B cell (primary cell): ENCODE results near the gene CCND3. TPM values are rescaled to one million over a fixed set of nuclear protein-coding genes. Genes with fewer than 3 reads are reported as not detected.

Experiments
- ATAC-seq: fragments of 200-7000 bp; cut with Tn5 transposase; one replicate; pipeline ENCODE4 v1.10.0; 2021; ENCODE audit warnings: low read depth, mild to moderate bottlenecking, moderate number of reproducible peaks, moderate library complexity
- CTCF ChIA-PET: fragments of 350-600 bp; sonication (Branson Sonifier 250); formaldehyde crosslinking; loops from one replicate; lab custom pipeline; 2021; ENCODE audit warnings: antibody characterized with exemption, inconsistent platforms; lab: Charles Lee
- POLR2A ChIA-PET: fragments of 350-600 bp; sonication (Branson Sonifier 250); formaldehyde crosslinking; loops from one replicate; lab custom pipeline; 2021; ENCODE audit warnings: antibody characterized with exemption; lab: Charles Lee
- DNase-seq: peaks from one replicate; pipeline ENCODE4 v3.0.0; 2013
- H2AFZ ChIP-seq: 2 replicates; pipeline ENCODE4 v1.6.1; 2012; ENCODE audit warnings: mild to moderate bottlenecking, low read depth, low read length; ENCODE audit not compliant: insufficient read depth, poor library complexity, severe bottlenecking
- H3K27ac ChIP-seq, 2 donors: 1 replicate in 1 of 2; 2 replicates in 1 of 2; pipeline ENCODE4 v1.5.1; 2012 to 2013; ENCODE audit warnings: low read length in 2 of 2, mild to moderate bottlenecking in 2 of 2, moderate library complexity in 1 of 2
- H3K27me3 ChIP-seq, 4 experiments: fragments of 200-600 bp in 1 of 4; sonication (generic) in 1 of 4; replicated peaks in 1 of 4; 1 replicate in 2 of 4; 2 replicates in 2 of 4; pipeline versions ENCODE4 v1.6.1 to v1.7.0; 2013 to 2016; ENCODE audit warnings: low read length in 3 of 4, mild to moderate bottlenecking in 2 of 4, mixed read lengths in 1 of 4, moderate library complexity in 1 of 4; ENCODE audit not compliant: insufficient read depth in 4 of 4, control insufficient read depth in 3 of 4; ENCODE audit errors: control extremely low read depth in 1 of 4
- H3K36me3 ChIP-seq, 2 experiments: replicated peaks in 1 of 2; 1 replicate in 1 of 2; 2 replicates in 1 of 2; pipeline versions ENCODE4 v1.6.1 to v1.7.1; 2013; ENCODE audit warnings: low read length in 1 of 2; ENCODE audit not compliant: insufficient read depth in 2 of 2, control insufficient read depth in 1 of 2; ENCODE audit errors: control extremely low read depth in 1 of 2, extremely low read depth in 1 of 2
- H3K4me1 ChIP-seq, 2 donors: fragments of 200-600 bp in 1 of 2; sonication (generic) in 1 of 2; 1 replicate in 1 of 2; 2 replicates in 1 of 2; pipeline versions ENCODE4 v1.5.1 to v1.6.1; 2013 to 2017; ENCODE audit warnings: low read length in 2 of 2; ENCODE audit not compliant: control insufficient read depth in 2 of 2, insufficient read depth in 2 of 2
- H3K4me2 ChIP-seq: replicated peaks from 2 replicates; pipeline ENCODE3; 2012; ENCODE audit warnings: mild to moderate bottlenecking, low read depth, low read length; ENCODE audit not compliant: poor library complexity, severe bottlenecking
- H3K4me3 ChIP-seq, 5 experiments: fragments of 200-600 bp in 1 of 5; sonication (generic) in 1 of 5; 1 replicate in 3 of 5; 2 replicates in 2 of 5; pipeline versions ENCODE4 v1.5.1 to v1.7.0; 2011 to 2016; ENCODE audit warnings: low read length in 4 of 5, mild to moderate bottlenecking in 4 of 5, low read depth in 2 of 5, control low read depth in 1 of 5, moderate library complexity in 1 of 5; ENCODE audit not compliant: insufficient read depth in 1 of 5; ENCODE audit errors: control extremely low read depth in 1 of 5, extremely low read depth in 1 of 5
- H3K79me2 ChIP-seq: fragments of 200-600 bp; sonication (generic); one replicate; pipeline ENCODE4 v1.6.0; 2016; ENCODE audit warnings: low read length; ENCODE audit not compliant: control insufficient read depth, insufficient read depth
- H3K9ac ChIP-seq: fragments of 200-600 bp; sonication (generic); 2 replicates; pipeline ENCODE4 v1.6.1; 2017; ENCODE audit warnings: mild to moderate bottlenecking, low read length, moderate library complexity
- H3K9me3 ChIP-seq, 3 donors: one replicate each; pipeline versions ENCODE4 v1.6.1 to v1.7.1; 2013; ENCODE audit warnings: low read length in 2 of 3; ENCODE audit not compliant: control insufficient read depth in 2 of 3, insufficient read depth in 1 of 3; ENCODE audit errors: control extremely low read depth in 1 of 3
- H4K20me1 ChIP-seq: 2 replicates; pipeline ENCODE4 v1.6.0; 2012; ENCODE audit warnings: mild to moderate bottlenecking, low read length; ENCODE audit not compliant: insufficient read depth, control insufficient read depth, poor library complexity, severe bottlenecking
- H3K27ac Mint-ChIP-seq: one replicate; pipeline ENCODE4 v1.8.0; 2021; ENCODE audit warnings: mixed read lengths
- H3K27me3 Mint-ChIP-seq: one replicate; pipeline ENCODE4 v1.8.0; 2021; ENCODE audit warnings: mixed read lengths
- H3K4me1 Mint-ChIP-seq: one replicate; pipeline ENCODE4 v1.8.0; 2021; ENCODE audit warnings: mixed read lengths
- H3K4me3 Mint-ChIP-seq: one replicate; pipeline ENCODE4 v1.8.0; 2021; ENCODE audit warnings: mixed read lengths
- H3K9me3 Mint-ChIP-seq: one replicate; pipeline ENCODE4 v1.8.0; 2022; ENCODE audit warnings: mixed read lengths; ENCODE audit not compliant: insufficient read depth
- EZH2 ChIP-seq: IDR thresholded peaks from 2 replicates; pipeline ENCODE4 v1.6.1; 2012; ENCODE audit warnings: borderline replicate concordance, low read depth, mild to moderate bottlenecking, moderate library complexity, low read length; ENCODE audit not compliant: insufficient read depth, poor library complexity, severe bottlenecking
- WGBS: methylation state at CpG from one replicate; pipeline ENCODE4 v1.1.5; 2013; ENCODE audit warnings: missing lambda C conversion rate; ENCODE audit not compliant: insufficient coverage; 5-methylcytosine and 5-hydroxymethylcytosine counted together
- intact Hi-C: fragments of 100-400 bp; cut with micrococcal nuclease; formaldehyde crosslinking; loops from one replicate; pipeline ENCODE4 v1.10.0; 2022
- polyA plus RNA-seq: library from polyadenylated mRNA; depleted of rRNA; stranded (reverse); fragments of >200 nt; gene quantifications from 2 replicates; pipeline ENCODE4 v1.2.3, GENCODE V29; 2012
- total RNA-seq, 2 donors: library from RNA; stranded (reverse); fragments of 120-200 nt in 1 of 2; gene quantifications; 1 replicate in 1 of 2; 2 replicates in 1 of 2; pipeline versions ENCODE4 v1.2.3 to v1.2.4, GENCODE V29; 2013 to 2022
- TF ChIP-seq, protein P1 (sequence below): fragments of 200-600 bp; IDR thresholded peaks from one replicate; pipeline ENCODE4 v1.8.0; 2022; ENCODE audit warnings: antibody characterized with exemption, mild to moderate bottlenecking

Gene CCND3
- total and polyA plus RNA-seq, 2 donors (not counting 1 experiment from before 2014, with no cell fraction given), result 136 to 298 TPM

DNA sequence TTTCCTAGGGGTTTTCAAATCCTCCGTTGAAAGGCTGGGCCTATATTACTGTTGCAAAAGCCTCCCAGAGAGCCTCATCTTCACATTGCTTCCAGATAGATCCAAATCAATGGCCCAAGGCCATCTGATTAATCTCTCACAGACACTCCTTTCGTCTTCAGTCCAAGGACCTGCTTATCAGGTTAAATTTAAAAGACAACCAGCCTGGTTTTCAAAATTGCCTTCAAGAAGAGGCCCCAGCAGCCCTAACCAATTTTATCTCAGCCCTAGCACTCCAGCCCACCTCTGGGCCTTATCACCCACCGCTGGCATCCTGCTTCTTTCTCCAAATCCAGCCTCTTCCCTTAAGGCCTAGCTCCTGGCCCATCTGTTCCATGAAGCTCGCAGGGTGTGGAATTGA lies 15.5 kb upstream of the CCND3 start:
- Mint-ChIP-seq H3K27me3 (no peaks in the 10 kb centered on the region), H3K27ac (no peak overlapping the region), H3K4me1 (peaks cover 30% of the 10 kb centered on the region), H3K9me3 (no peaks in the 10 kb centered on the region), H3K4me3 (no peak overlapping the region)
- intact Hi-C loops, result no loop called here
- Histone ChIP-seq H3K27ac (no peak overlapping the region), H3K9me3 (no peaks in the 10 kb centered on the region), H3K36me3 (peaks cover 3 to 23% of the 10 kb centered on the region in 2 experiments), H3K27me3 (no peaks in the 10 kb centered on the region), H3K4me3 (no peak overlapping the region), H4K20me1 (peaks cover 96% of the 10 kb centered on the region), H3K9ac (no peak overlapping the region), H3K4me1 (no peaks in the 10 kb centered on the region), H3K4me2 (no peak overlapping the region), H3K79me2 (peaks cover 95% of the 10 kb centered on the region), H2AFZ (no peak overlapping the region)
- WGBS, result 100% methylated on average over 2 of the region's 4 CpGs
- POLR2A ChIA-PET, result no interaction called here
- CTCF ChIA-PET, result no interaction called here
- ATAC-seq (no peak), DNase-seq (no peak)
- TF ChIP-seq, protein P1, sequence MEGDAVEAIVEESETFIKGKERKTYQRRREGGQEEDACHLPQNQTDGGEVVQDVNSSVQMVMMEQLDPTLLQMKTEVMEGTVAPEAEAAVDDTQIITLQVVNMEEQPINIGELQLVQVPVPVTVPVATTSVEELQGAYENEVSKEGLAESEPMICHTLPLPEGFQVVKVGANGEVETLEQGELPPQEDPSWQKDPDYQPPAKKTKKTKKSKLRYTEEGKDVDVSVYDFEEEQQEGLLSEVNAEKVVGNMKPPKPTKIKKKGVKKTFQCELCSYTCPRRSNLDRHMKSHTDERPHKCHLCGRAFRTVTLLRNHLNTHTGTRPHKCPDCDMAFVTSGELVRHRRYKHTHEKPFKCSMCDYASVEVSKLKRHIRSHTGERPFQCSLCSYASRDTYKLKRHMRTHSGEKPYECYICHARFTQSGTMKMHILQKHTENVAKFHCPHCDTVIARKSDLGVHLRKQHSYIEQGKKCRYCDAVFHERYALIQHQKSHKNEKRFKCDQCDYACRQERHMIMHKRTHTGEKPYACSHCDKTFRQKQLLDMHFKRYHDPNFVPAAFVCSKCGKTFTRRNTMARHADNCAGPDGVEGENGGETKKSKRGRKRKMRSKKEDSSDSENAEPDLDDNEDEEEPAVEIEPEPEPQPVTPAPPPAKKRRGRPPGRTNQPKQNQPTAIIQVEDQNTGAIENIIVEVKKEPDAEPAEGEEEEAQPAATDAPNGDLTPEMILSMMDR, result no peak
- TF ChIP-seq EZH2, result no peak

DNA sequence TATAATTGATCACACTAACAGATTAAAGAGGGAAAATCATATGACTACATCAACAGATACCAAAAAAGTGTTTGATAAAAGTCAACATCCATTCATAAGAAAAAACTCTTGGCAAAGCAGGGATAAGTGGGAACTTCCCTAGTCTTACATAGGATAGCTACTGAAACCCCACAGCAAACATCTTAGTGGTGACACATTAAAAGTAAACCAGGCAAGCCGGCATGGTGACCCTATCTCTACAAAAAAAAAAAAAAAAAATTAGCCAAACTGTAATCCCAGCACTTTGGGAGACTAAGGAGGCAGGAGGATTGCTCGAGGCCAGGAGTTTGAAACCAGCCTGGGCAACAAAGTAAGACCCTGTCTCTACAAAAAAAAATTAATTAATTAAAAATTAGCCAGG lies 13.8 kb upstream of the CCND3 start:
- no peak overlapping the region for H3K9ac ChIP-seq
- no peak for ATAC-seq
- TF ChIP-seq, protein P1, result no peak
- no peak for TF ChIP-seq EZH2
- H3K4me2 ChIP-seq, result no peak overlapping the region
- ChIA-PET POLR2A (no interaction called here), CTCF (interaction anchor here (0.7 kb wide), 1 partner anchor 77 kb away, joined by 3 read pairs; no protein-coding TSS in a partner anchor)
- no peaks in the 10 kb centered on the region for H3K9me3 ChIP-seq
- Mint-ChIP-seq H3K4me3 (no peak overlapping the region), H3K4me1 (peaks cover 20% of the 10 kb centered on the region), H3K9me3 (no peaks in the 10 kb centered on the region), H3K27me3 (no peaks in the 10 kb centered on the region), H3K27ac (no peak overlapping the region)
- H3K36me3 ChIP-seq, result peaks cover 3 to 23% of the 10 kb centered on the region in 2 experiments
- no peak overlapping the region for H2AFZ ChIP-seq
- H4K20me1 ChIP-seq, result peaks cover 93% of the 10 kb centered on the region
- H3K4me3 ChIP-seq, result no peak overlapping the region
- no CpG with 5 or more reads among the region's 2 CpGs for WGBS
- H3K4me1 ChIP-seq, result no peaks in the 10 kb centered on the region
- no peak overlapping the region for H3K27ac ChIP-seq
- intact Hi-C loops, result no loop called here
- DNase-seq, result no peak
- peaks cover 94% of the 10 kb centered on the region for H3K79me2 ChIP-seq
- no peaks in the 10 kb centered on the region for H3K27me3 ChIP-seq
